ENCODE data around the gene CISTR.

GRCh38 chr12:53725824-53726223 lies 26.0 kb downstream of the CISTR start:
- TF ChIP-seq, protein P1, sequence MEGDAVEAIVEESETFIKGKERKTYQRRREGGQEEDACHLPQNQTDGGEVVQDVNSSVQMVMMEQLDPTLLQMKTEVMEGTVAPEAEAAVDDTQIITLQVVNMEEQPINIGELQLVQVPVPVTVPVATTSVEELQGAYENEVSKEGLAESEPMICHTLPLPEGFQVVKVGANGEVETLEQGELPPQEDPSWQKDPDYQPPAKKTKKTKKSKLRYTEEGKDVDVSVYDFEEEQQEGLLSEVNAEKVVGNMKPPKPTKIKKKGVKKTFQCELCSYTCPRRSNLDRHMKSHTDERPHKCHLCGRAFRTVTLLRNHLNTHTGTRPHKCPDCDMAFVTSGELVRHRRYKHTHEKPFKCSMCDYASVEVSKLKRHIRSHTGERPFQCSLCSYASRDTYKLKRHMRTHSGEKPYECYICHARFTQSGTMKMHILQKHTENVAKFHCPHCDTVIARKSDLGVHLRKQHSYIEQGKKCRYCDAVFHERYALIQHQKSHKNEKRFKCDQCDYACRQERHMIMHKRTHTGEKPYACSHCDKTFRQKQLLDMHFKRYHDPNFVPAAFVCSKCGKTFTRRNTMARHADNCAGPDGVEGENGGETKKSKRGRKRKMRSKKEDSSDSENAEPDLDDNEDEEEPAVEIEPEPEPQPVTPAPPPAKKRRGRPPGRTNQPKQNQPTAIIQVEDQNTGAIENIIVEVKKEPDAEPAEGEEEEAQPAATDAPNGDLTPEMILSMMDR (IDR thresholded peaks at IDR 0.05), result no peak
- no peak for TF ChIP-seq POLR2A (IDR thresholded peaks at IDR 0.05)
